HG03097 (cell line): ENCODE measurements around the gene GJC2.
"Not testable (repeated sequence)": the region's sequence is repeated elsewhere in the genome, so short reads cannot be mapped to it uniquely, and the experiment has no call there.

Experiments
- ATAC-seq: cut with Tn5 transposase; IDR thresholded peaks from one replicate; pipeline ENCODE4 v1.9.1; 2021; ENCODE audit not compliant: unreplicated experiment, low FRiP score

The GJC2 gene

DNA sequence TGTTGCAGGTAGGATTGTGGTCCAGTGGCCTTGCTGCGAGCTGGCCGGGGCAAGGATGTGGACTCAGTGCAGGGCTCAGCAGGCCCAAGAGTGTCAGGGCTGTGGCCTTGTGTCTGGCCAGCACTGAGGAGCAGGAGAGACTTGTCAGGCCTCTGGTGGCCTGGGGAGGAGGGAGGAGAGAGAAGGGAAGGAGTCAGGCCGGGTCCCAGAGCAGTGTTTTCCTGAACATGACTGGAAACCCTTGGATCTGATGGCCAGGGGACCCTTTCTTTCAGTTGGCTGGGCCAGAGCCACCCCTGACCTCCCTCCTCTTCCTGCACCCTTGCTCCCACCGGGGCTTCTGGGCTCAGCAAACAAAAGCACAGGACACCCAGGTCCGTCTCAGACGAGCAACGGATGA lies 20.9 kb downstream of the GJC2 start:
- ATAC-seq: no peak

- no peak for ATAC-seq
Measured at GRCh38 chr1:228171221-228171891, 21.6 kb downstream of the GJC2 start.

DNA sequence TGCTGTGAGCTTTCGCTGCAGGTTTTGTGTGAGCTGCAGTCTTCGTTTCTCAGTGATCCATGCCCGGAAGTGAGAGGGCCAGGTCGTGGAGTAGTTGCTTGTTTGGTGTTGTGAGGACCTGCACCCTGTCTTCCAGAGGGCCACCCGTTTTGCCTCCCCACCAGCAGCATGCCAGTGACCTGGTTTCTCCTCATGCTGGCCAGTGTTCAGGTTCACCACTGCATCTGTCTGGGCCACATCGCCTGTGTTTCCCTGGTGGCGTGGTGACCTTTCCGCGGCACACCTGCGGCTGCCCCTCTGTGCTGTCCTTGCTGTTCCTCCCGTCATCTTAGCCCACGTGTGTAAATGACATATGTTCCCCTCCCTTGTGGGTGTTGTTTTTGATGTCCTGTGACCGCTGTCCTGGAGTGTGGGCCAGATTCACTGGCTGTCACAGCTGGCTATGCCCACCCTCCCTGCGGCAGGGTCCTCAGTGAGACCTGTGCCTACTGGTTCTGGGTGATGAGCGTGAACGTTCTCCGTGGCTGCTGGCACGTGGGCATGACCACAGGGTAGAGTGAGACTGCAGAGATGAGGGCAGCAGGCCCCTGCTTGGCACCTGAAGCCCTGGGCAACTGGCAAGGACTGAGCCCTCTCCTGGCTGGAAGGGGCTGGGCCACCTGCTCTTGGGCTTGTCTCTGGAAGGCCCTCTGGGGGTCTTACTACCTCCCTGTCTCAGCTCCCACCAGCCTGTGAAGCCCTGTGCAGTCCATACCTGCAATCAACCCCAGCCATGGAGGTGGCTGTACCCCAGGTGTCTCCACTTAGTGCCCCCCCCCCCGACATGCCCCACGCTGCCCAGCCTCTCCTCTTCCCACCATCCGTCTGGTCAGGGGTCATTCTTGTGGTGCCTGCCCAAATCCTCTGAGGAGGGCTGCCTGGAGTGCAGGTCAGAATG lies 23.1 kb downstream of the GJC2 start:
- ATAC-seq: no peak

DNA sequence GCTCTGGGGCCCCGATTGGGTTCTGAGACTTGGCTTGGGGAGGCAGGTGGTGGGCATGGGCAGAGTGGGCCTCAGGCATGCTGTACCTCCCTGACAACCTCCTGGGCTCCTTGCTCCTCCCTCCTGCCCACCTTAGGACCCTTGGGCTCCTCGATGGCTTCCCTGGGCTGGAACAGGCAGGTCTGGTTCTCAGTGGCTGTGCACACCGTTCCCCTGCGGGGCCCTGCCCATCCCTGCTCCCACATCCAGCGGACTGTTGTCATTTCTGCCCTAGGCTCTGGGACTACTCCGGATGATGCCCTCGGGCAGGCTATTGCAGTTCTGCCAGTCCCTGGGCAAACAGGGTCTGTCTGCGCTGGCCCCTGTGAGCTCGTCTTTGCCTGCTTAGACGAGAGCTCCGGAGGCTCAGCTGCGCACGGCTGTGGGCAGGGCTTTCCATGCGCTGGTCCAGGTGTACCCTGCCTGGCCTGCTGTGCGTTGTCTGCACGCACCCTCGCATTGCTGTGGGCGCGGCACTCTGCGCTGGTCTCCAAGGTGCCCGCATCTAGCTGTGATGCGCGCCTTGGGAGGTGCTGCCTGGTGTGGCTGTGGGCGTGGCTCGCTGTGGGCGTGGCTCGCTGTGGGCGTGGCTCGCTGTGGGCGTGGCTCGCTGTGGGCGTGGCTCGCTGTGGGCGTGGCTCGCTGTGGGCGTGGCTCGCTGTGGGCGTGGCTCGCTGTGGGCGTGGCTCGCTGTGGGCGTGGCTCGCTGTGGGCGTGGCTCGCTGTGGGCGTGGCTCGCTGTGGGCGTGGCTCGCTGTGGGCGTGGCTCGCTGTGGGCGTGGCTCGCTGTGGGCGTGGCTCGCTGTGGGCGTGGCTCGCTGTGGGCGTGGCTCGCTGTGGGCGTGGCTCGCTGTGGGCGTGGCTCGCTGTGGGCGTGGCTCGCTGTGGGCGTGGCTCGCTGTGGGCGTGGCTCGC lies 24.1 kb downstream of the GJC2 start:
- not testable (repeated sequence) for ATAC-seq

GRCh38 chr1:228174482-228175315 lies 25.0 kb downstream of the GJC2 start:
- ATAC-seq: no peak

- ATAC-seq: no peak
Measured at GRCh38 chr1:228175316-228176023, 25.7 kb downstream of the GJC2 start.

GRCh38 chr1:228176024-228176395 lies 26.3 kb downstream of the GJC2 start:
- ATAC-seq: no peak

DNA sequence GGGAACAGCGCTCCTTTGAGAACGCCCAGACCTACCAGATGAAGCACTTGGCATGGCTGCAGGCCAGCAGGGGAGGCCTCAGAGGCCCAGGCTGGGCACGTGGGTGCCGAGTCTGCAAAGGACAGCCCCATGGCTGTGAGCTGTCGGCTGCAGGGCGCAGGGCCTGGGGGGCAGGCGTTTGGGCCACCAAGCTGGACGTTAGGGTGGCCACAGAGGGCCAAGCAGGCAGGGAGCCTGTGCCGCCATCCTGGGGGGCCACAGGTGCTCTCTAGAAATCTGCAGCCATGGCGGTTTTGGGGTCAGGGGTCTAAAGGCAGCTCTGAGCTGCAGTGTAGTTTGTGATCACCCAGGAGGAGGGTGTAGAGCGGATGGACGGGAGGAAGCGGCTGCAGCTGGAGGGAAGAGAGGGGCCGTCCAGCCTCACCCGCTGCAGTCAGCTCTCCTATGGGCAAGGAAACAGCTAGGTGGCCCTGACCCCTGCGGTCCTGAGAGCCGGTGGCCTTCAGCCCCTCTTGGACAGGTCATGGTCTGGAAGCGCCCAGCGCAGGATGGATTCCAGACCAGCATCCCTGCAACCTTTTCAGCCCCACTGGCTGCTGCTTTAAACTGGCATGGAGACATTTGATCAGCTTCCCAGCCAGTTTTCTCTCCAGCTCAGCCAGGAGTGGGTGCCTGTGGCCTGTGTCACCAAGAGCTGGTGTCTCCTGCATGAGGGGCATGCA lies 26.9 kb downstream of the GJC2 start:
- no peak for ATAC-seq

DNA sequence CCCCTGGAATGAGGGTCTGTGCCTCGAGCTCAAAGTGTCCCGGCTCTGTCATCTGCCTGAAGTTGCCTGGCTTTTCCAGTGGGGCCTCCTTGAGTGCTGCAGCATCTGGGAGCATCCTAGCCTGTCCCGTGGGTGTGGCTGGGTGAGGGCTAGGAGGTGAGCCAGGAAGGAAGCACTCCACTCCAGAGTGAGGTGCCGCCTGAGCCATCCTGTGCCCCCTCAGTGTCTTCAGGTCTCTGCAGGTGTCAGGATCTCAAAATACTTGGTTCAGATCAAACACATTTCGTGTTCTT lies 27.4 kb downstream of the GJC2 start:
- no peak for ATAC-seq

DNA sequence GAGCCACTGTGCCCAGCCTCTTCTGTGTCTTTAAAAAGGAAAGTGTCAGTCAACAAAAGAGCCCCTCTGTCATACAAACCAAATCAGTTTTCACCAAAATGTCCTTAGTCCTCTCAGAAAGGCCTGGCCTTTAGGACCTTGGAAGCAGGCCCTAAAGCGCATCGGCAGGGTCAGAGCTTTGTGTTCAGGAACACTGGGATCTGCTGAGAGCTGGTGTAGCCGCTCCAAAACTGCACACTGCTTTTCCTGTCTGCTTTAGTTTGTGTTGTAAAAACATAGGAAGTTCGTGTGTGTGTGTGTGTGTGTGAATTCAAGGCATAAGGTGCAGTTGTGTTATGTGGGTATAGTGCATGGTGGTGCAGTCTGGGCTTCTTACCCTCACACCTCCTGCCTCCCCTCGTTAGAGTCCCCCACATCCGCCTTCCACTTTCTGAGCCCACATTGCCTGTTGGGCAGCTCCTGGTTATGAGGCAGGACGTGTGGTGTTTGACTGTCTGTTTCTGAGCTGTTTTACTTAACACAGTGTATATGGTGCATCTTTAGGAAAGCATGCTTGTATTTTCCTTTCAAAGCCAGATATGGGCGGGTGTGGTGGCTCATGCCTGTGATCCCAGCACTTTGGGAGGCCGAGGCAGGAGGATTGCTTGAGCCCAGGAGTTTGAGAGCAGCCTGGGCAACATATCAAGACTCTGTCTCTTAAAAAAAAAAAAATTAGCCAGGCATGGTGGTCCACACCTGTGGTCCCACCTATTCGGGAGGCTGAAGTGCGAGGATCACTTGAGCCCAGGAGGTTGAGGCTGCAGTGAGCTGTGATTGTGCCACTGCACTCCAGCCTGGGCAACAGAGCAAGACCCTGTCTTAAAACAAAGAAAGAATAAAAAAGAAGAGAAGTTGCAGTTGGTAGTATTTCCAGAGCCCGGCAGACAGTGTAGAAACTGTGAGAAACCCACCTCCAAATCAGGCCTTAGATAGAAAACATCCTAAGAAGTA lies 28.3 kb downstream of the GJC2 start:
- no peak for ATAC-seq

GRCh38 chr1:228178737-228179684 lies 29.3 kb downstream of the GJC2 start:
- ATAC-seq: no peak

- no peak for ATAC-seq
Measured at GRCh38 chr1:228180271-228180958, 30.7 kb downstream of the GJC2 start.

- ATAC-seq: no peak
Measured at GRCh38 chr1:228180959-228181644, 31.4 kb downstream of the GJC2 start.

- no peak for ATAC-seq
Measured at GRCh38 chr1:228181645-228182034, 31.9 kb downstream of the GJC2 start.

GRCh38 chr1:228182296-228183030 lies 32.7 kb downstream of the GJC2 start:
- no peak for ATAC-seq
